CD14-positive monocyte (primary cell): ENCODE data around the gene PPP4R3B. TPM values are rescaled to one million over a fixed set of nuclear protein-coding genes. Genes with fewer than 3 reads are reported as not detected.
"Not testable (repeated sequence)": the region's sequence is repeated elsewhere in the genome, so short reads cannot be mapped to it uniquely, and the experiment has no call there.

ENCODE experiments used
- DNase-seq, 3 donors: peaks; one replicate each; pipeline ENCODE4 v3.0.0-alpha.2; 2011 to 2022
- H2AFZ ChIP-seq: 2 replicates; pipeline ENCODE4 v1.6.0; 2012; ENCODE audit warnings: mild to moderate bottlenecking, low read depth, low read length, inconsistent platforms; ENCODE audit not compliant: insufficient read depth, poor library complexity, severe bottlenecking
- H3K27ac ChIP-seq, 2 donors: 1 replicate in 1 of 2; 2 replicates in 1 of 2; pipeline ENCODE4 v1.5.1; 2012 to 2013; ENCODE audit warnings: low read length in 2 of 2, control low read depth in 1 of 2, inconsistent platforms in 1 of 2, low read depth in 1 of 2, mild to moderate bottlenecking in 1 of 2
- H3K27me3 ChIP-seq, 2 donors: one replicate each; pipeline versions ENCODE4 v1.6.0 to v1.6.1; 2011 to 2013; ENCODE audit warnings: low read length in 2 of 2; ENCODE audit not compliant: control insufficient read depth in 2 of 2, insufficient read depth in 2 of 2
- H3K36me3 ChIP-seq, 2 donors: replicated peaks in 1 of 2; 1 replicate in 1 of 2; 2 replicates in 1 of 2; pipeline versions ENCODE4 v1.5.1 to v1.6.1; 2012 to 2013; ENCODE audit warnings: low read length in 2 of 2, control low read depth in 1 of 2, inconsistent platforms in 1 of 2, mild to moderate bottlenecking in 1 of 2; ENCODE audit not compliant: insufficient read depth in 2 of 2, control insufficient read depth in 1 of 2
- H3K4me1 ChIP-seq, 2 donors: 1 replicate in 1 of 2; 2 replicates in 1 of 2; pipeline versions ENCODE4 v1.5.1 to v1.6.1; 2012 to 2013; ENCODE audit warnings: low read length in 2 of 2, control low read depth in 1 of 2, inconsistent platforms in 1 of 2, mild to moderate bottlenecking in 1 of 2, moderate library complexity in 1 of 2; ENCODE audit not compliant: insufficient read depth in 2 of 2, control insufficient read depth in 1 of 2
- H3K4me2 ChIP-seq: replicated peaks from 2 replicates; pipeline ENCODE3; 2012; ENCODE audit warnings: low read length, moderate library complexity, mild to moderate bottlenecking; ENCODE audit not compliant: poor library complexity, severe bottlenecking; ENCODE audit errors: extremely low read depth
- H3K4me3 ChIP-seq, 3 experiments: fragments of 200-600 bp in 1 of 3; sonication (generic) in 1 of 3; replicated peaks in 1 of 3; 1 replicate in 2 of 3; 2 replicates in 1 of 3; pipeline ENCODE4 v1.5.1; 2011 to 2013; ENCODE audit warnings: low read length in 3 of 3, mild to moderate bottlenecking in 3 of 3, control low read depth in 2 of 3, low read depth in 2 of 3, inconsistent platforms in 1 of 3, moderate library complexity in 1 of 3
- H3K79me2 ChIP-seq: 2 replicates; pipeline ENCODE4 v1.6.0; 2012; ENCODE audit warnings: mild to moderate bottlenecking, control low read depth, inconsistent platforms, low read length, moderate library complexity; ENCODE audit not compliant: insufficient read depth
- H3K9ac ChIP-seq: 2 replicates; pipeline ENCODE4 v1.6.0; 2017; ENCODE audit warnings: low read length, mild to moderate bottlenecking; ENCODE audit not compliant: insufficient read depth, poor library complexity, severe bottlenecking
- H3K9me3 ChIP-seq, 2 donors: replicated peaks in 1 of 2; 1 replicate in 1 of 2; 2 replicates in 1 of 2; pipeline versions ENCODE4 v1.5.1 to v1.6.1; 2012 to 2013; ENCODE audit warnings: low read length in 2 of 2, control low read depth in 1 of 2; ENCODE audit not compliant: control insufficient read depth in 1 of 2, insufficient read depth in 1 of 2
- H4K20me1 ChIP-seq: 2 replicates; pipeline ENCODE4 v1.6.0; 2012; ENCODE audit warnings: mild to moderate bottlenecking, low read length, control low read depth, moderate library complexity; ENCODE audit not compliant: insufficient read depth
- H3K27ac Mint-ChIP-seq, 7 donors: one replicate each; pipeline ENCODE4 v1.8.0; 2020; ENCODE audit warnings: mild to moderate bottlenecking in 7 of 7, mixed read lengths in 7 of 7, moderate library complexity in 6 of 7, inconsistent platforms in 2 of 7
- H3K27me3 Mint-ChIP-seq, 3 donors: one replicate each; pipeline ENCODE4 v1.8.0; 2021 to 2022; ENCODE audit warnings: low read depth in 3 of 3, mild to moderate bottlenecking in 3 of 3, mixed read lengths in 3 of 3, moderate library complexity in 3 of 3, inconsistent platforms in 1 of 3
- H3K36me3 Mint-ChIP-seq, 2 donors: one replicate each; pipeline ENCODE4 v1.8.0; 2020; ENCODE audit warnings: mixed read lengths in 2 of 2, inconsistent platforms in 1 of 2, mild to moderate bottlenecking in 1 of 2
- H3K4me1 Mint-ChIP-seq: one replicate; pipeline ENCODE4 v1.8.0; 2020; ENCODE audit warnings: mild to moderate bottlenecking, mixed read lengths
- H3K4me3 Mint-ChIP-seq, 2 donors: one replicate each; pipeline ENCODE4 v1.8.0; 2020; ENCODE audit warnings: mild to moderate bottlenecking in 2 of 2, mixed read lengths in 2 of 2, moderate library complexity in 1 of 2
- H3K9me3 Mint-ChIP-seq, 7 donors: one replicate each; pipeline ENCODE4 v1.8.0; 2020 to 2022; ENCODE audit warnings: mixed read lengths in 7 of 7, mild to moderate bottlenecking in 6 of 7, moderate library complexity in 6 of 7, inconsistent platforms in 2 of 7
- CTCF ChIP-seq: fragments of 200-600 bp; IDR thresholded peaks from one replicate; pipeline ENCODE4 v1.8.0; 2022; ENCODE audit warnings: antibody characterized with exemption, mild to moderate bottlenecking
- WGBS: methylation state at CpG from one replicate; pipeline ENCODE4 v1.1.5; 2013; ENCODE audit warnings: missing lambda C conversion rate; ENCODE audit not compliant: insufficient coverage; 5-methylcytosine and 5-hydroxymethylcytosine counted together
- intact Hi-C, 2 donors: fragments of 100-400 bp; cut with micrococcal nuclease; formaldehyde crosslinking; loops; one replicate each; pipeline versions ENCODE4 v1.15.0 to v1.15.1; 2023
- polyA plus RNA-seq, 3 donors: library from polyadenylated mRNA; depleted of rRNA in 1 of 3; unstranded in 2 of 3; stranded (reverse) in 1 of 3; fragments of 300-500 nt in 2 of 3; fragments of >200 nt in 1 of 3; fragmentation: Illumina TruSeq in 2 of 3; gene quantifications; 1 replicate in 2 of 3; 2 replicates in 1 of 3; pipeline ENCODE4 v1.2.3, GENCODE V29; 2012 to 2021

The PPP4R3B gene
- polyA plus RNA-seq, 3 donors: 13.3 to 41.1 (median 30.2) TPM

GRCh38 chr2:55581874-55582547 is 35.4 kb downstream of the PPP4R3B start:
- no peak overlapping the region for H3K27ac ChIP-seq
- H3K9ac ChIP-seq: no peak overlapping the region
- H3K9me3 ChIP-seq: no peaks in the 10 kb centered on the region
- peaks cover 27% of the 10 kb centered on the region for H3K79me2 ChIP-seq
- TF ChIP-seq CTCF: no peak
- DNase-seq: no peak
- H3K4me1 ChIP-seq: peaks cover 2 to 4% of the 10 kb centered on the region in 2 donors
- no peak overlapping the region for H3K4me2 ChIP-seq
- H3K27me3 ChIP-seq: no peaks in the 10 kb centered on the region
- H4K20me1 ChIP-seq: peaks cover 63% of the 10 kb centered on the region
- H2AFZ ChIP-seq: no peak overlapping the region
- Mint-ChIP-seq H3K27me3 (no peaks in the 10 kb centered on the region), H3K27ac (peak overlapping the region in 5 of 7 donors; percentile 13 to 75 (median 35)), H3K36me3 (peaks cover 65 to 78% of the 10 kb centered on the region in 2 donors), H3K9me3 (no peaks in the 10 kb centered on the region), H3K4me3 (no peak overlapping the region), H3K4me1 (peaks cover 5% of the 10 kb centered on the region)
- peaks cover 96 to 97% of the 10 kb centered on the region in 2 donors for H3K36me3 ChIP-seq
- intact Hi-C loops: no loop called here
- no peak overlapping the region for H3K4me3 ChIP-seq
- WGBS: no CpG with 5 or more reads among the region's 4 CpGs

GRCh38 chr2:55581435-55581834 is 36.0 kb downstream of the PPP4R3B start:
- peak overlapping the region in 1 of 7 donors; percentile 53 for H3K27ac Mint-ChIP-seq
- Histone ChIP-seq H2AFZ (no peak overlapping the region), H3K27ac (no peak overlapping the region), H3K79me2 (peaks cover 23% of the 10 kb centered on the region), H4K20me1 (peaks cover 59% of the 10 kb centered on the region), H3K9ac (no peak overlapping the region), H3K36me3 (peaks cover 97% of the 10 kb centered on the region in 2 donors), H3K4me3 (no peak overlapping the region), H3K9me3 (no peaks in the 10 kb centered on the region), H3K4me2 (no peak overlapping the region), H3K4me1 (peaks cover 2 to 4% of the 10 kb centered on the region in 2 donors), H3K27me3 (no peaks in the 10 kb centered on the region)
- peak; percentile 23 for TF ChIP-seq CTCF
- peaks cover 5% of the 10 kb centered on the region for H3K4me1 Mint-ChIP-seq
- peaks cover 68 to 78% of the 10 kb centered on the region in 2 donors for H3K36me3 Mint-ChIP-seq
- DNase-seq: no peak
- no peaks in the 10 kb centered on the region for H3K27me3 Mint-ChIP-seq
- no peak overlapping the region for H3K4me3 Mint-ChIP-seq
- no peaks in the 10 kb centered on the region for H3K9me3 Mint-ChIP-seq
- 100% methylated on average over 1 of the region's 3 CpGs for WGBS
- intact Hi-C loops: no loop called here

GRCh38 chr2:55569002-55569401 is 48.4 kb downstream of the PPP4R3B start:
- WGBS: 100% methylated on average over 4 of the region's 8 CpGs
- H3K36me3 ChIP-seq: peaks cover 78 to 95% of the 10 kb centered on the region in 2 donors

More at GRCh38 chr2:55569002-55569401, 48.4 kb downstream of the PPP4R3B start:
- H3K4me3 ChIP-seq, H3K9me3 ChIP-seq, DNase-seq, H3K27ac Mint-ChIP-seq, H3K27me3 ChIP-seq, H4K20me1 ChIP-seq, H3K4me3 Mint-ChIP-seq, H3K4me1 ChIP-seq, H3K4me1 Mint-ChIP-seq, H3K4me2 ChIP-seq, H3K9me3 Mint-ChIP-seq, H3K27me3 Mint-ChIP-seq, H3K79me2 ChIP-seq, H2AFZ ChIP-seq, H3K9ac ChIP-seq, H3K27ac ChIP-seq: not testable (repeated sequence)
- intact Hi-C loops: loop anchor here in 1 of 2 donors (10.0 kb wide), 1 partner anchor 244 kb away; no protein-coding TSS in a partner anchor
- H3K36me3 Mint-ChIP-seq: peaks cover 70 to 78% of the 10 kb centered on the region in 2 donors
